Transverse colon (tissue), 4 donors: ENCODE data around the gene CCDC142. TPM values are rescaled to one million over a fixed set of nuclear protein-coding genes. Genes with fewer than 3 reads are reported as not detected.
A peak's percentile ranks its signal among the peaks of the same experiment; 100 is the strongest.

Experiments used
- DNase-seq: peaks from one replicate; pipeline ENCODE4 v3.0.0-alpha.2; 2019
- H3K27ac ChIP-seq, 4 donors: fragments of 200-600 bp; sonication (generic); 2 replicates each; pipeline ENCODE4 v1.5.1; 2016 to 2018; ENCODE audit warnings: inconsistent platforms in 4 of 4
- H3K27me3 ChIP-seq: fragments of 200-600 bp; sonication (generic); 2 replicates; pipeline ENCODE4 v1.5.1; 2017; ENCODE audit warnings: inconsistent platforms
- H3K36me3 ChIP-seq, 4 donors: fragments of 200-600 bp; sonication (generic); 2 replicates each; pipeline ENCODE4 v1.5.1; 2017 to 2019; ENCODE audit warnings: inconsistent platforms in 4 of 4
- H3K4me1 ChIP-seq, 4 donors: fragments of 200-600 bp; sonication (generic); 2 replicates each; pipeline ENCODE4 v1.5.1; 2017 to 2020; ENCODE audit warnings: inconsistent platforms in 4 of 4
- H3K4me3 ChIP-seq, 4 donors: fragments of 200-600 bp; sonication (generic); 1 replicate in 1 of 4; 2 replicates in 3 of 4; pipeline versions ENCODE4 v1.5.1 to v1.6.1; 2017 to 2019; ENCODE audit warnings: inconsistent platforms in 4 of 4
- H3K9me3 ChIP-seq, 2 donors: fragments of 200-600 bp; sonication (generic); 2 replicates each; pipeline ENCODE4 v1.5.1; 2017 to 2019; ENCODE audit warnings: inconsistent platforms in 2 of 2
- CTCF ChIP-seq, 5 experiments: fragments of 200-600 bp in 3 of 5; fragments of 450-650 bp in 2 of 5; sonication (generic) in 3 of 5; IDR thresholded peaks; 1 replicate in 2 of 5; 2 replicates in 3 of 5; pipeline ENCODE4 v1.5.1; 2016 to 2017; ENCODE audit warnings: antibody characterized with exemption in 5 of 5, inconsistent platforms in 3 of 5, mild to moderate bottlenecking in 2 of 5, moderate library complexity in 1 of 5
- EP300 ChIP-seq: sonication (generic); formaldehyde crosslinking; IDR thresholded peaks from one replicate; pipeline ENCODE4 v1.6.1; 2017; ENCODE audit warnings: antibody characterized with exemption, low read depth
- POLR2A ChIP-seq: fragments of 450-650 bp; IDR thresholded peaks from one replicate; pipeline ENCODE4 v1.6.1; 2016; ENCODE audit warnings: antibody characterized with exemption, mild to moderate bottlenecking, moderate library complexity
- POLR2AphosphoS5 ChIP-seq, 3 donors: sonication (generic); formaldehyde crosslinking; IDR thresholded peaks; one replicate each; pipeline ENCODE4 v1.6.1; 2016; ENCODE audit warnings: antibody characterized with exemption in 3 of 3
- WGBS, 2 donors: methylation state at CpG; one replicate each; pipeline ENCODE4 v1.1.5; 2018; ENCODE audit warnings: low coverage in 1 of 2; 5-methylcytosine and 5-hydroxymethylcytosine counted together
- in situ Hi-C, 4 donors: fragments of 200-750 bp; cut with MboI; loops; one replicate each; pipeline versions ENCODE4 v1.15.0 to v1.15.1; 2017; ENCODE audit warnings: low sequenced_read_pairs in 3 of 4, low pct_ligation_motif_present in 1 of 4, low pct_unique_long_range_greater_than_20kb in 1 of 4
- intact Hi-C: fragments of 100-400 bp; cut with DNase I; formaldehyde crosslinking; loops from one replicate; pipeline ENCODE4 v1.15.1; 2023; ENCODE audit warnings: low total_unique reads
- total RNA-seq, 4 donors: library from RNA; depleted of rRNA; stranded (reverse); fragments of >200 nt; gene quantifications; one replicate each; pipeline ENCODE4 v1.1.0, GENCODE V29; 2016

Gene CCDC142
- total RNA-seq, 4 donors from 2014 or later: 49.7 to 93.1 (median 71.6) TPM

- H3K27ac ChIP-seq: peak overlapping the region; percentile 88 to 93 (median 91)
- DNase-seq: peak; percentile 89
- H3K36me3 ChIP-seq: no peaks in the 10 kb centered on the region
- H3K9me3 ChIP-seq: no peaks in the 10 kb centered on the region
- intact Hi-C loops: no loop called here
- WGBS, 2 donors: 17 to 20% methylated on average over 6 to 44 of the region's 45 CpGs
- peaks cover 9% of the 10 kb centered on the region for H3K27me3 ChIP-seq
- H3K4me1 ChIP-seq: peaks cover 11 to 52% (median 16%) of the 10 kb centered on the region in 4 donors
- H3K4me3 ChIP-seq: peak overlapping the region; percentile 20 to 58 (median 46)
- TF ChIP-seq POLR2AphosphoS5 (IDR thresholded peaks at IDR 0.05): peak; percentile 46 to 68 (median 67)
- peak; percentile 59 for TF ChIP-seq POLR2A
- peak; percentile 30 to 76 (median 40) for TF ChIP-seq CTCF (IDR thresholded peaks at IDR 0.05)
- no peak for TF ChIP-seq EP300
- in situ Hi-C loops: no loop called here
These were observed 42.2 kb downstream of the CCDC142 start for GRCh38 chr2:74440378-74441169.

- intact Hi-C loops: no loop called here
- 33% methylated on average over 14 of the region's 14 CpGs; no CpG with 5 or more reads in 1 of the 2 donors for WGBS, 2 donors
- TF ChIP-seq POLR2AphosphoS5 (IDR thresholded peaks at IDR 0.05): no peak
- TF ChIP-seq EP300: no peak
- TF ChIP-seq POLR2A: no peak
- TF ChIP-seq CTCF (IDR thresholded peaks at IDR 0.05): no peak
- peak overlapping the region; percentile 11 to 58 (median 46) for H3K4me3 ChIP-seq
- peak overlapping the region; percentile 88 to 93 (median 91) for H3K27ac ChIP-seq
- H3K27me3 ChIP-seq: peaks cover 9% of the 10 kb centered on the region
- H3K9me3 ChIP-seq: no peaks in the 10 kb centered on the region
- in situ Hi-C loops: no loop called here
- H3K4me1 ChIP-seq: peaks cover 11 to 52% (median 16%) of the 10 kb centered on the region in 4 donors
- H3K36me3 ChIP-seq: no peaks in the 10 kb centered on the region
- peak; percentile 54 for DNase-seq
These were observed 42.9 kb downstream of the CCDC142 start for GRCh38 chr2:74439803-74440377.

DNA sequence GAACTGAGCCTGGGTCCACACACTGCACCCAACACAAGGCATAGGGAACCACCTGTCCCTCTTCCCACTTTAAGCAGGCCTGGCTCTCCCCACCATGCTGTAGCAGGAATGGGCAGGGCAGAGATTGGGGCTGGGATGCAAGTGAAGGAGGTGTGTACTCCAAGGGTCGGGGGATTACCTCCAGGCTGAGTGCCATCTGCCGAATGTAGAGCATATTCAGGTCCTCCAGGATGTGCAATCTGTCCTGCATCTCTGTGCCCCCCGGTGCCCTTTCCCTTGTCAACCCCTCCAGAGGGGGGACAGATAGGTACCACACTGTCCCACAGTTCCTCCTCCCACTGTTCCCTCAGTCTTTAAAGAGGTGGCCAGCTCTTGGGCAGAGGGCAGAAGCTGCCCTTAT lies 43.4 kb downstream of the CCDC142 start:
- WGBS, 2 donors: 26% methylated on average over 3 of the region's 3 CpGs; no CpG with 5 or more reads in 1 of the 2 donors
- Histone ChIP-seq H3K27me3 (peaks cover 9% of the 10 kb centered on the region), H3K36me3 (no peaks in the 10 kb centered on the region), H3K4me1 (peaks cover 11 to 52% (median 16%) of the 10 kb centered on the region in 4 donors), H3K27ac (peak overlapping the region; percentile 88 to 93 (median 91)), H3K4me3 (peak overlapping the region; percentile 11 to 58 (median 46)), H3K9me3 (no peaks in the 10 kb centered on the region)
- in situ Hi-C loops (no loop called here), intact Hi-C loops (no loop called here)
- no peak for DNase-seq
- TF ChIP-seq POLR2A (no peak), CTCF (IDR thresholded peaks at IDR 0.05) (no peak)

GRCh38 chr2:74438248-74438647 lies 44.5 kb downstream of the CCDC142 start:
- no peak for DNase-seq
- peaks cover 9% of the 10 kb centered on the region for H3K27me3 ChIP-seq
- in situ Hi-C loops (no loop called here), intact Hi-C loops (no loop called here)
- no peak overlapping the region for H3K27ac ChIP-seq
- no peak overlapping the region for H3K4me3 ChIP-seq
- H3K36me3 ChIP-seq: no peaks in the 10 kb centered on the region
- TF ChIP-seq EP300 (no peak), CTCF (IDR thresholded peaks at IDR 0.05) (no peak), POLR2A (no peak), POLR2AphosphoS5 (IDR thresholded peaks at IDR 0.05) (no peak)
- H3K4me1 ChIP-seq: peaks cover 11 to 44% (median 16%) of the 10 kb centered on the region in 4 donors
- 85 to 100% methylated on average over 1 of the region's 1 CpG for WGBS, 2 donors
- H3K9me3 ChIP-seq: no peaks in the 10 kb centered on the region
